Heart left ventricle (tissue), 13 donors: ENCODE measurements around the gene VMP1.

Experiments used
- CTCF ChIP-seq, 12 donors: fragments of 200-600 bp; sonication (generic) in 4 of 12; IDR thresholded peaks; one replicate each; pipeline versions ENCODE4 v1.5.0 to v1.8.0; 2018 to 2022; ENCODE audit warnings: antibody characterized with exemption in 12 of 12, mild to moderate bottlenecking in 5 of 12
- POLR2A ChIP-seq, 2 donors: fragments of 450-650 bp; IDR thresholded peaks; one replicate each; pipeline ENCODE4 v1.6.1; 2017; ENCODE audit warnings: antibody characterized with exemption in 2 of 2, mild to moderate bottlenecking in 2 of 2, moderate library complexity in 2 of 2
- donor health status: ischemic (EF 13 %, LVEDD 7.1; RV severe dilation, severe dysfunction).
- donor health status: DM: no; HTN: yes; CAD: no.
- donor health status: DM: no; HTN: no; CAD: no.
- donor health status: ischemic (EF 25% LVEDD 6.9; RV normal size, moderate dysfunction).
- donor health status: ischemic (EF 25% LVEDD 5.7; RV mildly dilated, moderate dysfunction).
- donor health status: ischemic (EF 35%, LVEDD 5.7; RV mildly dilated, moderate dysfunction).
- donor health status: nonischemic (EF 11% LVEDD 7.7; RV severe dilation, severe dysfunction).
- donor health status: DM: yes; HTN: yes; CAD: no.
- donor health status: PGD.
- donor health status: ischemic (EF 29% LVEDD 5.4; RV normal size, mild dysfunction).
- donor health status: nonischemic (EF 23%, LVEDD 6.1; RV moderate dilation, normal function).

DNA sequence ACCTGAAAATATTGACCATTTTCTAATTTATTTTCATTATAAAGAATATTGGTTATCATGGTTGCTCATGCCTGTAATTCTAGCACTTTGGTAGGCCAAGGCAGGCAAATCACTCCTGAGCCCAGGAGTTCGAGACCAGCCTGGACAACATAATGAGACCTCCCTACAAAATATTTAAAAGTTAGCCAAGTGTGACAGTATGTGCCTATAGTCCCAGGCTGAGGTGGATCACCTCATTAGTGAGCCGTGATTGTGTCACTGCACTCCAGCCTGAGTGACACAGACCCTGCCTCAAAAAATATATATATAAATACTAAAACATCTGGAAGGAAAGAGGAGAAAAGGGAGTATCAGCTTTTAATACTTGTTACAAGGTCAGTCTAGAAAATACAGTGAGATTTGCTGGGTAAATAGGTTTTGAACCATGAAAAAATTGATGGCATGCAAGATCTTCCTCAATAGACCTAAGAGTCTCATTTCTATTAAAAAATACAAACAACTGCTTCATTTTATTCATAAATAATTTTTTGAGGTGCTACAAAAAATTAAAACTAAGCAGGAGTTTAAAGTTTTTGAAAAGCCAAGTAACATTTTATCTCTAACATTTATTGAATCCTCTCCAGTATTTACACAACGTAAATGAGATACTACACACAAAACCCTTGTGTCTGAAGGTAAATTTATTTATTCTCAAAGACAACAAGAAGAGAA is 137.6 kb downstream of the VMP1 start:
- TF ChIP-seq CTCF (IDR thresholded peaks at IDR 0.05) (no peak), POLR2A (IDR thresholded peaks at IDR 0.05) (no peak)
